HG03521 (cell line): ENCODE measurements around the gene CASKIN1.
"Not testable (repeated sequence)": the region's sequence is repeated elsewhere in the genome, so short reads cannot be mapped to it uniquely, and the experiment has no call there.

Source experiments
- ATAC-seq: cut with Tn5 transposase; IDR thresholded peaks from one replicate; pipeline ENCODE4 v1.9.1; 2021; ENCODE audit warnings: mild to moderate bottlenecking, moderate library complexity; ENCODE audit not compliant: unreplicated experiment

The CASKIN1 gene, protein sequence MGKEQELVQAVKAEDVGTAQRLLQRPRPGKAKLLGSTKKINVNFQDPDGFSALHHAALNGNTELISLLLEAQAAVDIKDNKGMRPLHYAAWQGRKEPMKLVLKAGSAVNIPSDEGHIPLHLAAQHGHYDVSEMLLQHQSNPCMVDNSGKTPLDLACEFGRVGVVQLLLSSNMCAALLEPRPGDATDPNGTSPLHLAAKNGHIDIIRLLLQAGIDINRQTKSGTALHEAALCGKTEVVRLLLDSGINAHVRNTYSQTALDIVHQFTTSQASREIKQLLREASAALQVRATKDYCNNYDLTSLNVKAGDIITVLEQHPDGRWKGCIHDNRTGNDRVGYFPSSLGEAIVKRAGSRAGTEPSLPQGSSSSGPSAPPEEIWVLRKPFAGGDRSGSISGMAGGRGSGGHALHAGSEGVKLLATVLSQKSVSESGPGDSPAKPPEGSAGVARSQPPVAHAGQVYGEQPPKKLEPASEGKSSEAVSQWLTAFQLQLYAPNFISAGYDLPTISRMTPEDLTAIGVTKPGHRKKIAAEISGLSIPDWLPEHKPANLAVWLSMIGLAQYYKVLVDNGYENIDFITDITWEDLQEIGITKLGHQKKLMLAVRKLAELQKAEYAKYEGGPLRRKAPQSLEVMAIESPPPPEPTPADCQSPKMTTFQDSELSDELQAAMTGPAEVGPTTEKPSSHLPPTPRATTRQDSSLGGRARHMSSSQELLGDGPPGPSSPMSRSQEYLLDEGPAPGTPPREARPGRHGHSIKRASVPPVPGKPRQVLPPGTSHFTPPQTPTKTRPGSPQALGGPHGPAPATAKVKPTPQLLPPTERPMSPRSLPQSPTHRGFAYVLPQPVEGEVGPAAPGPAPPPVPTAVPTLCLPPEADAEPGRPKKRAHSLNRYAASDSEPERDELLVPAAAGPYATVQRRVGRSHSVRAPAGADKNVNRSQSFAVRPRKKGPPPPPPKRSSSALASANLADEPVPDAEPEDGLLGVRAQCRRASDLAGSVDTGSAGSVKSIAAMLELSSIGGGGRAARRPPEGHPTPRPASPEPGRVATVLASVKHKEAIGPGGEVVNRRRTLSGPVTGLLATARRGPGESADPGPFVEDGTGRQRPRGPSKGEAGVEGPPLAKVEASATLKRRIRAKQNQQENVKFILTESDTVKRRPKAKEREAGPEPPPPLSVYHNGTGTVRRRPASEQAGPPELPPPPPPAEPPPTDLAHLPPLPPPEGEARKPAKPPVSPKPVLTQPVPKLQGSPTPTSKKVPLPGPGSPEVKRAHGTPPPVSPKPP (N-terminal part only)

GRCh38 chr16:2196162-2196980 lies at the start of gene CASKIN1:
CASKIN1 (minus strand) TSS chr16:2196605; CDS start chr16:2196432, 173 bp downstream.
- no peak for ATAC-seq

GRCh38 chr16:2244926-2245795 lies 48.8 kb upstream of the CASKIN1 start:
- ATAC-seq: no peak

DNA sequence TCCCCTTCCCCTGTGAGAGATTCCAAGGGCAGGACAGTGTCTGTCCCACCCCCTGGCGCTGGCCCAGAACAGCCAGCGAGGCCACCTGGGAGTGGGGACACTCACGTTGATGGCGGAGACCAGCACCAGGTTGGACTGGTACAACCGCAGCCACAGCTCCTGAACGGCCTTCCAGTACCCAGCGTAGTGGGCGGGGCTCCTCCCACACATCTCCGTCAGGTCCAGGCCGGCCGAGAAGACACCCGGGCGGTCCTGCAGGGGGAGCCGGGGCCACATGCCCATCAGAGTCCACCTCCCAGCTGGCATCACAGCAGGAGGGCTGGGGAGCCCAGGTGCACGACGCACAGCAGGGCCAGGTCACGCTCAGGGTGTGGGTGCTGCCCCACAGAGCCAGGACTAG lies 47.9 kb upstream of the CASKIN1 start:
- no peak for ATAC-seq

DNA sequence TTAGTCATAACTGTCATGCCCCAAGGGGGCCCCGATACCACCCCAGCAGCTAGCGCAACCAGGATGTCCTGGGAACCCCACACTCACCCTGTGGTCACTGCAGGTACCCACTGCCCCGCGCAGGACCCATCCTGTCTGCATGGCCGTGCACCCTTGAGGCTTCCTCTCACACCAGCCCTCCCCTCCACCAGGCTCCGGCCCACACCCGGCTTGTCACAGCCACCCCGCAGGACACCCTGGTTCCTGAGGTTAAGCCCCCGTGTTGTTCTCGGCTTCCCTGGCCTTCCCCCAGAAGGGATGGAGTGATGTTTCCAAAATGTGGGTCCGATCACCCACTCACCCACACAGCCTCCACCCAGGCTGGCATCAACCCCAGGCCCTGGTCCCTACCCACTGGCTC lies 47.4 kb upstream of the CASKIN1 start:
- no peak for ATAC-seq

DNA sequence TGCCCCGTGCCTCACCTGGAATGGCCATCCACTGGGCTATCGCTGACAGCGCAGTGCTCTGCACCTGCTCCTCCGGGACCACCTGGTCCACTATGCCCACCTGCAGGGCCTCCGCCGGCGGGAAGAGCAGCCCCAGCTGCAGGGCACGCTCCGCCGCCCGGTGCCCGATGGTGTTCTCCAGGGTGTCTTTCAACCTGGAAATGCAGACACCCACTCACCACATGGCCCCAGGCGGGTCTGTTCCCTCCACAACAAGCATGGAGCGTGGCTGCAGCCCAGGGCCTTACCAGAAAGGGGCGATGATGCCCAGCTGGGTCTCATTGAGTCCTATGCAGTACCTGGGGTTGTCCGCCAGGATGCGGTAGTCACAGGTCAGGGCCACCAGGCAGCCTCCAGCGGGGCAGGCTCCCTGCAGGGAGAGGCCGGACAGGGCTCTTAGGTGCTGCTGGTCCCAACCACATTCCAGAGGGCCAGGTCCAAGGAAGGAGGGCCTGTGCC lies 46.7 kb upstream of the CASKIN1 start:
- no peak for ATAC-seq

DNA sequence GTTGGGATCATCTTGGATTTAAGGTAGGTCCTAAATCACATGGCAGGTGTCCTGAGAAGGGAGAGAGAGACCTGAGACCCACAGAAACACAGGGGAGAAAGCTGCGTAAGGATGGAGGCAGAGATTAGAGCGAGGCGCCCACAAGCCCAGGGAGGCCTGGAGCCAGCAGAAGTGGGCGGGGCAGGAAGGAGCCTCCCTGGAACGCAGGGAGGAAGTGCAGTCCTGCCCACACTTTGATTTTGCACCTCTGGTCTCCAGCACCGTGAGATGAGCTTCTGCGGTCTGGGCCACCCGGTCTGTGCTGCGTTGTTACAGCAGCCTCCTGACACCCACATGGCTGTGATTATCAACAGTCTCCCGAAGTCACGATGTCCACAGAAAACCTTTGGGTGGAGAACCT lies 46.2 kb upstream of the CASKIN1 start:
- ATAC-seq: no peak

DNA sequence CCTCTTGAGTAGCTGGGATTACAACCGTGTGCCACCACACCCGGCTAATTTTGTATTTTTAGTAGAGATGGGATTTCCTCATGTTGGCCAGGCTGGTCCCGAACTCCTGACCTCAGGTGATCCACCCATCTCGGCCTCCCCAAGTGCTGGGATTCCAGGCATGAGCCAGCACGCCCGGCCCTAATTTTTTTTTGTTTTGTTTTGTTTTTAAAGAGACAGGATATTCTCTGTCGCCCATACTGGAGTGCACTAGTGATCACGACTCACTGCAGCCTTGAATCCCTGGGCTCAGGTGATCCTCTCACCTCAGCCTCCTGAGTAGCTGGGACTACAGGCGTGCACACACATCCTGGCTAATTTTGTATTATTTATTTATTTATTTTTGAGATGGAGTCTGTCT lies 43.9 kb upstream of the CASKIN1 start:
- not testable (repeated sequence) for ATAC-seq

DNA sequence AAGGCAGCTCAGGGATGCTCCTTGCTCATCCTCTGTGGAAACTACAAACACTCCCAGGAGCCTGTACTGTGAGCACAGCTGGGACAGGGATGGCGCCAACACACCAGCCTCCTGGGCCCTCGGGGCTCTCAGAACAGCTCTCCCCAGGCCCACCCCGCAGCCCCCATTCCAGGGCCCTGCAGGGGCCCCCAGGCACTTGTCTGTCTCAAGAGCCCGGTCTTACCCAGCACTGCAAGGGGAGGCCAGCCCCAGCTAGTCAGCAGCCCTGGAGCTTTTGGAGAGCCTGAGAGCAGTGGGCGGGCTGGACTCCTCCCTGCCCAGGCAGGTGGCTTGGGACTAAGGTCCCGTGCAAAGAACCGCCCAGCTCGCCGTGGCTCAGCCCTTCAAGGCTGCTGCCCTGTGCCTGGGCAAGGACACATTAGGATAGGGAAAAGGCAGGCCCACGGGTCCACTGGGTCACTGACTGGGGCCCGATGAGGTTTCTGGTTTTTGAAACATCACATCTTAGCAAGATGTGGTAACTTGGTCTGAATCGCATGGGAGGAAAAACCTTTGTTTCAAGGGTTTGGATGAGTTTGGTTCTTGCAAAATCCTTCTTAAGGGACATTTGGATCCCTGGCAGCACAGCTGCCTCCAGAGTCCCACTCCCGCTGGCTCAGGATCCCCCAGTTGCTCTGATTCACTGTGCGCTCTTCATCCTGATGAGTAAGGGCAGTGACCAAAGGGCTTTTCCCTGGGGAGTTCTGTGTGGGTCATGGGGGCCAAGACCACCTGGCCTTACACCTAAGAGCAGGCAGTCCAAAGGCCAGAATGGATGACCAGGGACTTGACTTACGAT lies 42.7 kb upstream of the CASKIN1 start:
- no peak for ATAC-seq

DNA sequence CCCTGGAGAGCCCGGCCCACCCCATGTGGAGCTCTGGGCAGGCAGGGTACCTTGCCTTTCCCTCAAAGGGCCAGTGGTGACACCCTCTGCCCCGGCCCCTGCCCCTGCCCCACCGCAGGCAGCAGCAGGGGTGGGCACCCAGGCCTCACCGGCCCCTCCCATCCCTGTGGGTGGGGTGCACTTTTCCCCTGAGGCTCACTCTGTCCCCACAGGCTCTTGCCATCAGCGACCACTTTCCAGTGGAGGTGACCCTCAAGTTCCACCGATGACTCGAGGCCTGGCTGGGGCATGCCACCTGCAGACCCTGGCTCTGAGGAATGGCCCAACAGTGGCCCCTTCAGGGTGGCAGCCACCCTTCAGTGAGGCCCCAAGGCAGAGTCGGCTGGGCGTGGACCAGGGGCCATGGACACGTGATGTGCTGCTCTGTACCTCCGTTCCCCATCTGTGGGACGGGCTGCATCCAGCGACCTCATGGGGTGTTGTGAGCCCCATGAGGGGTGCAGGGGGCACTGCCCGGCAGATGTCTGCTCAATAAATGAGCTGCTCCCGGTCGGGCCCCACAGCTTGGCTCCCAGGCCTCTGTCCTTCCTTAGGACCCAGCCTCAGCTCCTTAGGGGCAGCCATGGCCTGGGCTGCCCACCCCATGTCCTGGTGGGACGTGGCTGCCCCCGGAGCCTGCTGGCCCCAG lies 41.9 kb upstream of the CASKIN1 start:
- no peak for ATAC-seq

DNA sequence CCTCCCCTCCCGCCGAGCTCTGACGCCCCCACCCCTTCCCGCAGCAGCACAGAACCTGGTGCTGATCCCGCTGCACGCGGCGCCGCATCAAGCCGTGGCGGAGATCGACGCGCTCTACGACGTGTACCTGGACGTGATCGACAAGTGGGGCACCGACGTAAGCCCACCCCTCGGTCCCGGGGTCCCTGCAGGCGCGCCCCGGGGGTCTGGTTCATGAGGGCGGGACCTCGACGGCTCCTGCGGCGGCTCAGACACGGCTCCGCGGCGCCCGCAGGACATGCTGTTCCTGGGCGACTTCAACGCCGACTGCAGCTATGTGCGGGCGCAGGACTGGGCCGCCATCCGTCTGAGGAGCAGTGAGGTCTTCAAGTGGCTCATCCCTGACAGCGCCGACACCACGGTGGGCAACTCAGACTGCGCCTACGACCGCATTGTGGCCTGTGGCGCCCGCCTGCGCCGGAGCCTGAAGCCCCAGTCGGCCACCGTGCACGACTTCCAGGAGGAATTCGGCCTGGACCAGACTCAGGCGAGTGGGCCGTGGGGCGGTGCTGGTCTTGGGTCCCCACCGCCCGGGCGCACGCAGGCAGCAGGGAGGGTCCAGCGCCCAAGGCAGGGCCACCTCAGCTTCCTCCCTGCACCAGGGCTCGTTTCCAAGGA lies 41.2 kb upstream of the CASKIN1 start:
- no peak for ATAC-seq

- ATAC-seq: no peak
Observed at GRCh38 chr16:2237102-2237482, 40.7 kb upstream of the CASKIN1 start.

GRCh38 chr16:2236337-2237101 lies 40.1 kb upstream of the CASKIN1 start, which contains the start of gene DNASE1L2:
DNASE1L2 (plus strand) TSS chr16:2236444; CDS start chr16:2236817, 373 bp downstream.
- no peak for ATAC-seq

DNA sequence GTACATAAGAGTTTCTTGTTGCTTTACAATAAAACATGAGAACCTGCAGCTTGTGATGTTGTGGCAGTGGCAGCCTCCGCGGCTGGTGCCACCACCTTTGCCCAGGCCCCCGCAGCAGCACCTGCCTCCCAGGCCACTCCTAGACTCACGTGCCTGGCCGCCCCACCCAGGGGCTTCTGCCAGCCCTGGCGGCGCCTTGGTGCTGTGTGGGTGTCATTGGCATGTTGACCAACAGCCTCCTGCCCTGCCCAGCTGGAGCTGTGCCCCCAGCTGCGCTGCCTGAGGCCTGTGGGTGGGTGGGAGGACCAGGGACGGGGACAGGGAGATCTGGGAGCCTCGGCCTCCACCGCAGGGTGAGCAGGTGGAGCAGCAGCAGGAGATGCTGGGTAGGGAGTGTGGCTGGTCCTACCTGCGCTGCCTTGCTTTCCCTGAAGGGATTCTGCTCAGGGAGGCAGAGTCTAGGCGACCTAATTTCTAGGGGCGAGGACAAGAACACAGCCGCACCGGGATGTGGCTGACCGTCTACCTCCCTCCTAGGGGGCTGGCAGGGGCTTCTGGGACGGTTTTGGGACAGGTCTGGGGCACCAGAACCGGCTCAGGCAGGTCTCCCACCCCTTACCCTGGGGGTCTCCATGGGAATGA lies 39.4 kb upstream of the CASKIN1 start:
- ATAC-seq: no peak

DNA sequence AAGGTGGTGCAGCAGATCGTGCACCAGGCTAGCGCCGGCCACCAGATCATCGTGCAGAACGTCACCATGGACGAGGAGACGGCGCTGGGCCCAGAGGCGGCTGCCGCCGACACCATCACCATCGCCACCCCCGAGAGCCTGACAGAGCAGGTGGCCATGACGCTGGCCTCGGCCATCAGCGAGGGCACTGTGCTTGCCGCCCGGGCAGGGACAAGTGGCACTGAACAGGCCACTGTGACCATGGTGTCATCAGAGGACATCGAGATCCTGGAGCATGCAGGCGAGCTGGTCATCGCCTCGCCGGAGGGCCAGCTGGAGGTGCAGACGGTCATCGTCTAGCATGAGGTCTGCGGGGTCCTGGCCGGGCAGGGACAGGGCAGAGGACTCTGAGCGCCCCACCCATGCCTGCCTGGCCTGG lies 38.8 kb upstream of the CASKIN1 start:
- no peak for ATAC-seq

- ATAC-seq: no peak
Observed at GRCh38 chr16:2234813-2235170, 38.4 kb upstream of the CASKIN1 start.
